GM21367 (cell line): ENCODE data around the gene GATC.

Experiments
- ATAC-seq: cut with Tn5 transposase; IDR thresholded peaks from one replicate; pipeline ENCODE4 v1.9.1; 2021; ENCODE audit not compliant: unreplicated experiment

GATC gene

GRCh38 chr12:120495731-120496412, 49.6 kb downstream of the GATC start, which contains the start of gene DYNLL1:
Gene DYNLL1 (plus strand): TSS chr12:120496113. CDS start chr12:120496422, 309 bp downstream.
- ATAC-seq: peak; percentile 89

- peak; percentile 21 for ATAC-seq
Observed at GRCh38 chr12:120496413-120497340, 50.4 kb downstream of the GATC start.

- ATAC-seq: no peak
Observed at GRCh38 chr12:120497524-120498150, 51.4 kb downstream of the GATC start.

- no peak for ATAC-seq
Observed at GRCh38 chr12:120498870-120499515, 52.7 kb downstream of the GATC start.

- no peak for ATAC-seq
Observed at GRCh38 chr12:120500581-120500980, 54.3 kb downstream of the GATC start.

- ATAC-seq: no peak
Observed at GRCh38 chr12:120504587-120504986, 58.3 kb downstream of the GATC start.

- ATAC-seq: no peak
Observed at GRCh38 chr12:120508537-120508936, 62.3 kb downstream of the GATC start.
